GM19035 (cell line): Measurements from ENCODE around the gene OSBPL10.
"Not testable (repeated sequence)": the region's sequence is repeated elsewhere in the genome, so short reads cannot be mapped to it uniquely, and the experiment has no call there.

Experiments
- ATAC-seq: cut with Tn5 transposase; IDR thresholded peaks from one replicate; pipeline ENCODE4 v1.9.1; 2021; ENCODE audit not compliant: unreplicated experiment

OSBPL10 gene

GRCh38 chr3:31992995-31993394, 11.9 kb upstream of the OSBPL10 start:
- not testable (repeated sequence) for ATAC-seq

GRCh38 chr3:31988271-31988670, 7.2 kb upstream of the OSBPL10 start:
- ATAC-seq, result no peak

GRCh38 chr3:31985831-31986230, 4.8 kb upstream of the OSBPL10 start:
- ATAC-seq, result no peak

GRCh38 chr3:31984321-31984720, 3.3 kb upstream of the OSBPL10 start:
- ATAC-seq, result no peak

- peak; percentile 59 for ATAC-seq
These were observed 394 bp downstream of the OSBPL10 start for GRCh38 chr3:31980530-31981205.

GRCh38 chr3:31979001-31979697, 1.9 kb downstream of the OSBPL10 start:
- peak; percentile 54 for ATAC-seq

GRCh38 chr3:31978553-31978952, 2.5 kb downstream of the OSBPL10 start:
- no peak for ATAC-seq

GRCh38 chr3:31977736-31978135, 3.3 kb downstream of the OSBPL10 start:
- no peak for ATAC-seq

- ATAC-seq, result no peak
These were observed 4.8 kb downstream of the OSBPL10 start for GRCh38 chr3:31976302-31976701.

GRCh38 chr3:31974964-31975363, 6.1 kb downstream of the OSBPL10 start:
- no peak for ATAC-seq

- no peak for ATAC-seq
These were observed 6.6 kb downstream of the OSBPL10 start for GRCh38 chr3:31974471-31974870.

GRCh38 chr3:31973837-31974236, 7.2 kb downstream of the OSBPL10 start:
- ATAC-seq, result no peak

- no peak for ATAC-seq
These were observed 8.0 kb downstream of the OSBPL10 start for GRCh38 chr3:31973081-31973480.

GRCh38 chr3:31971607-31972006, 9.5 kb downstream of the OSBPL10 start:
- no peak for ATAC-seq

GRCh38 chr3:31968927-31969418, 12.1 kb downstream of the OSBPL10 start:
- no peak for ATAC-seq

- no peak for ATAC-seq
These were observed 12.6 kb downstream of the OSBPL10 start for GRCh38 chr3:31968369-31968926.

GRCh38 chr3:31967592-31967991, 13.5 kb downstream of the OSBPL10 start:
- no peak for ATAC-seq

- ATAC-seq, result no peak
These were observed 14.0 kb downstream of the OSBPL10 start for GRCh38 chr3:31966978-31967591.

- no peak for ATAC-seq
These were observed 18.3 kb downstream of the OSBPL10 start for GRCh38 chr3:31962801-31963205.

GRCh38 chr3:31960793-31961431, 20.1 kb downstream of the OSBPL10 start:
- no peak for ATAC-seq
